HL-60/S4 treated with phorbol 12-myristate 13-acetate at 8.2 ng/mL for 4 days and 3 days (cell line): ENCODE measurements around the gene KIF26B.
"Not testable (repeated sequence)": the region's sequence is repeated elsewhere in the genome, so short reads cannot be mapped to it uniquely, and the experiment has no call there.

ENCODE experiments used
- in situ Hi-C: fragments of 300-500 bp; cut with MboI; formaldehyde crosslinking; loops from 2 replicates; pipeline ENCODE4 v1.15.0; 2022; ENCODE audit warnings: low sequenced_read_pairs

KIF26B gene

GRCh38 chr1:245687636-245688535 lies 533.1 kb downstream of the KIF26B start:
- in situ Hi-C loops = no loop called here

- in situ Hi-C loops = no loop called here
These were observed 534.0 kb downstream of the KIF26B start for GRCh38 chr1:245688536-245689453.

- in situ Hi-C loops = no loop called here
These were observed 535.4 kb downstream of the KIF26B start for GRCh38 chr1:245690156-245690690.

GRCh38 chr1:245690946-245691541 lies 536.3 kb downstream of the KIF26B start:
- in situ Hi-C loops = no loop called here

GRCh38 chr1:245691897-245692296 lies 537.1 kb downstream of the KIF26B start:
- in situ Hi-C loops = no loop called here

- in situ Hi-C loops = no loop called here
These were observed 537.5 kb downstream of the KIF26B start for GRCh38 chr1:245692318-245692717.

- in situ Hi-C loops = no loop called here
These were observed 538.5 kb downstream of the KIF26B start for GRCh38 chr1:245693116-245693793.

GRCh38 chr1:245693941-245694752 lies 539.4 kb downstream of the KIF26B start:
- in situ Hi-C loops = no loop called here

GRCh38 chr1:245694753-245695195 lies 540.0 kb downstream of the KIF26B start:
- in situ Hi-C loops = no loop called here

GRCh38 chr1:245695211-245695610 lies 540.4 kb downstream of the KIF26B start:
- in situ Hi-C loops = no loop called here

GRCh38 chr1:245695701-245696100 lies 540.9 kb downstream of the KIF26B start:
- in situ Hi-C loops = not testable (repeated sequence)

GRCh38 chr1:245698116-245698515 lies 543.3 kb downstream of the KIF26B start:
- in situ Hi-C loops = no loop called here

GRCh38 chr1:245698860-245699259 lies 544.1 kb downstream of the KIF26B start:
- in situ Hi-C loops = no loop called here

- in situ Hi-C loops = no loop called here
These were observed 545.8 kb downstream of the KIF26B start for GRCh38 chr1:245700631-245701030.

- in situ Hi-C loops = no loop called here
These were observed 546.8 kb downstream of the KIF26B start for GRCh38 chr1:245701631-245702030.

GRCh38 chr1:245702346-245702745 lies 547.6 kb downstream of the KIF26B start:
- in situ Hi-C loops = no loop called here

- in situ Hi-C loops = no loop called here
These were observed 549.6 kb downstream of the KIF26B start for GRCh38 chr1:245704341-245704740.

- in situ Hi-C loops = no loop called here
These were observed 550.0 kb downstream of the KIF26B start for GRCh38 chr1:245704765-245705164.

- in situ Hi-C loops = no loop called here
These were observed 553.2 kb downstream of the KIF26B start for GRCh38 chr1:245707941-245708340.
